GM19467 (cell line): ENCODE data around the gene LRRTM2.
"Not testable (repeated sequence)": the region's sequence is repeated elsewhere in the genome, so short reads cannot be mapped to it uniquely, and the experiment has no call there.

Source experiments
- ATAC-seq: cut with Tn5 transposase; IDR thresholded peaks from one replicate; pipeline ENCODE4 v1.9.1; 2021; ENCODE audit warnings: mild to moderate bottlenecking, moderate library complexity; ENCODE audit not compliant: unreplicated experiment

Gene LRRTM2

GRCh38 chr5:138874771-138875551 lies at the start of gene LRRTM2:
LRRTM2 (minus strand) TSS chr5:138875335; CDS start chr5:138874911, 424 bp downstream.
- ATAC-seq, result no peak

- ATAC-seq, result no peak
Observed at GRCh38 chr5:138922494-138922893, 47.4 kb upstream of the LRRTM2 start.

GRCh38 chr5:138921362-138921761 lies 46.2 kb upstream of the LRRTM2 start:
- ATAC-seq, result not testable (repeated sequence)

- ATAC-seq, result no peak
Observed at GRCh38 chr5:138920181-138920580, 45.0 kb upstream of the LRRTM2 start.

GRCh38 chr5:138918686-138919085 lies 43.6 kb upstream of the LRRTM2 start:
- no peak for ATAC-seq

GRCh38 chr5:138914338-138914737 lies 39.2 kb upstream of the LRRTM2 start:
- ATAC-seq, result no peak

GRCh38 chr5:138913773-138914172 lies 38.6 kb upstream of the LRRTM2 start:
- no peak for ATAC-seq

- ATAC-seq, result no peak
Observed at GRCh38 chr5:138912093-138912492, 37.0 kb upstream of the LRRTM2 start.

- ATAC-seq, result no peak
Observed at GRCh38 chr5:138911441-138911840, 36.3 kb upstream of the LRRTM2 start.

GRCh38 chr5:138910546-138911185 lies 35.5 kb upstream of the LRRTM2 start:
- no peak for ATAC-seq

GRCh38 chr5:138909734-138910133 lies 34.6 kb upstream of the LRRTM2 start:
- no peak for ATAC-seq

GRCh38 chr5:138905541-138905940 lies 30.4 kb upstream of the LRRTM2 start:
- no peak for ATAC-seq

GRCh38 chr5:138903130-138903775 lies 28.1 kb upstream of the LRRTM2 start:
- ATAC-seq, result no peak

- no peak for ATAC-seq
Observed at GRCh38 chr5:138901716-138902115, 26.6 kb upstream of the LRRTM2 start.

- ATAC-seq, result no peak
Observed at GRCh38 chr5:138900281-138900965, 25.3 kb upstream of the LRRTM2 start.

- ATAC-seq, result no peak
Observed at GRCh38 chr5:138898742-138899141, 23.6 kb upstream of the LRRTM2 start.

GRCh38 chr5:138898299-138898698 lies 23.2 kb upstream of the LRRTM2 start:
- no peak for ATAC-seq

GRCh38 chr5:138895918-138896317 lies 20.8 kb upstream of the LRRTM2 start:
- no peak for ATAC-seq

- no peak for ATAC-seq
Observed at GRCh38 chr5:138890644-138891043, 15.5 kb upstream of the LRRTM2 start.

GRCh38 chr5:138889994-138890393 lies 14.9 kb upstream of the LRRTM2 start:
- ATAC-seq, result no peak

GRCh38 chr5:138884554-138884953 lies 9.4 kb upstream of the LRRTM2 start:
- no peak for ATAC-seq
